Endothelial cell of umbilical vein (primary cell): ENCODE measurements around the gene ASIP. TPM values are rescaled to one million over a fixed set of nuclear protein-coding genes. Genes with fewer than 3 reads are reported as not detected.

Experiments used
- BruUV-seq: library from RNA; stranded (reverse); fragments of 400-500 nt; replicated peaks from 2 replicates; lab custom pipeline; 2021; lab: Mats Ljungman, UMichigan
- CTCF ChIA-PET: fragments of 300-600, 350-600 bp; sonication (Branson Sonifier 250); formaldehyde crosslinking; loops from one replicate; lab custom pipeline; 2021; ENCODE audit warnings: antibody characterized with exemption, inconsistent platforms; lab: Charles Lee
- POLR2A ChIA-PET: fragments of 300-600, 350-600 bp; sonication (Branson Sonifier 250); formaldehyde crosslinking; loops from one replicate; lab custom pipeline; 2021; ENCODE audit warnings: antibody characterized with exemption, inconsistent platforms; lab: Charles Lee
- DNase-seq: peaks from one replicate; pipeline ENCODE4 v3.0.0-alpha.2; 2011; ENCODE audit warnings: low read depth, low spot score
- FAIRE-seq: peaks from 2 replicates; lab custom pipeline; 2011; peaks lifted over from hg19 to GRCh38; lab: Jason Lieb, UNC
- H2AFZ ChIP-seq: 2 replicates; pipeline ENCODE4 v1.6.0; 2012; ENCODE audit warnings: low read depth, low read length, control low read depth, inconsistent platforms
- H3K27ac ChIP-seq: 2 replicates; pipeline ENCODE4 v1.5.1; 2011; ENCODE audit warnings: low read depth, mild to moderate bottlenecking, control low read depth, low read length, moderate library complexity; ENCODE audit not compliant: insufficient read depth
- H3K27me3 ChIP-seq, 2 experiments: 2 replicates each; pipeline versions ENCODE4 v1.6.0 to v1.6.1; 2011; ENCODE audit warnings: low read length in 2 of 2, mixed read lengths in 1 of 2; ENCODE audit not compliant: control insufficient read depth in 2 of 2, insufficient read depth in 2 of 2
- H3K36me3 ChIP-seq, 2 experiments: 2 replicates in 1 of 2; 3 replicates in 1 of 2; pipeline ENCODE4 v1.5.1; 2011; ENCODE audit warnings: low read length in 2 of 2, mild to moderate bottlenecking in 1 of 2, moderate library complexity in 1 of 2; ENCODE audit not compliant: control insufficient read depth in 2 of 2, insufficient read depth in 2 of 2; ENCODE audit errors: extremely low read depth in 1 of 2
- H3K4me1 ChIP-seq: 3 replicates; pipeline ENCODE4 v1.5.1; 2011; ENCODE audit warnings: mild to moderate bottlenecking, low read length; ENCODE audit not compliant: control insufficient read depth, insufficient read depth; ENCODE audit errors: extremely low read depth
- H3K4me2 ChIP-seq: 2 replicates; pipeline ENCODE4 v1.6.1; 2011; ENCODE audit warnings: low read length, control low read depth, mixed read lengths; ENCODE audit not compliant: insufficient read depth
- H3K4me3 ChIP-seq, 3 experiments: fragments of 200-600 bp in 1 of 3; sonication (generic), shearing (Covaris generic) in 1 of 3; replicated peaks in 1 of 3; 2 replicates each; pipeline ENCODE4 v1.5.1; 2011 to 2016; ENCODE audit warnings: control low read depth in 3 of 3, low read length in 3 of 3, mild to moderate bottlenecking in 2 of 3, inconsistent platforms in 1 of 3, low read depth in 1 of 3, moderate library complexity in 1 of 3; ENCODE audit not compliant: insufficient read depth in 1 of 3
- H3K79me2 ChIP-seq: 2 replicates; pipeline ENCODE4 v1.6.0; 2012; ENCODE audit warnings: low read length, inconsistent platforms; ENCODE audit not compliant: control insufficient read depth, insufficient read depth
- H3K9ac ChIP-seq: replicated peaks from 2 replicates; pipeline ENCODE3; 2011; ENCODE audit warnings: low read length, control low read depth; ENCODE audit not compliant: insufficient read depth; ENCODE audit errors: extremely low read depth
- H3K9me1 ChIP-seq: replicated peaks from 3 replicates; pipeline ENCODE4 v1.6.0; 2011; ENCODE audit warnings: mild to moderate bottlenecking, low read length; ENCODE audit not compliant: control insufficient read depth, insufficient read depth; ENCODE audit errors: extremely low read depth
- H3K9me3 ChIP-seq: replicated peaks from 2 replicates; pipeline ENCODE4 v1.5.1; 2012; ENCODE audit warnings: low read length, inconsistent platforms; ENCODE audit not compliant: control insufficient read depth, insufficient read depth
- H4K20me1 ChIP-seq: replicated peaks from 2 replicates; pipeline ENCODE3; 2011; ENCODE audit warnings: mild to moderate bottlenecking, low read length; ENCODE audit not compliant: control insufficient read depth, insufficient read depth; ENCODE audit errors: extremely low read depth
- CTCF ChIP-seq, 2 donors: IDR thresholded peaks; 1 replicate in 1 of 2; 2 replicates in 1 of 2; pipeline ENCODE4 v1.5.1; 2011; ENCODE audit warnings: low read length in 2 of 2, mild to moderate bottlenecking in 2 of 2, moderate library complexity in 2 of 2, control low read depth in 1 of 2, inconsistent platforms in 1 of 2, low read depth in 1 of 2; ENCODE audit not compliant: insufficient read depth in 1 of 2; ENCODE audit errors: extremely low read depth in 1 of 2
- EZH2 ChIP-seq: IDR thresholded peaks from 2 replicates; pipeline ENCODE4 v1.6.1; 2012; ENCODE audit warnings: borderline replicate concordance, low read depth, mild to moderate bottlenecking, moderate library complexity, low read length, inconsistent platforms; ENCODE audit not compliant: severe bottlenecking
- FOS ChIP-seq: IDR thresholded peaks from 2 replicates; pipeline ENCODE4 v1.6.1; 2011; ENCODE audit warnings: mild to moderate bottlenecking, low read length, moderate library complexity, borderline replicate concordance; ENCODE audit not compliant: insufficient read depth
- GATA2 ChIP-seq: IDR thresholded peaks from 2 replicates; pipeline ENCODE4 v1.7.0; 2011; ENCODE audit warnings: low read depth, mild to moderate bottlenecking, moderate library complexity, mixed read lengths, low read length; ENCODE audit not compliant: insufficient read length, insufficient read depth
- JUN ChIP-seq: IDR thresholded peaks from 2 replicates; pipeline ENCODE4 v1.6.1; 2011; ENCODE audit warnings: borderline replicate concordance, low read depth; ENCODE audit not compliant: insufficient read length, insufficient read depth
- MYC ChIP-seq: IDR thresholded peaks from one replicate; pipeline ENCODE4 v1.6.1; 2011; ENCODE audit warnings: mild to moderate bottlenecking, low read depth, low read length
- POLR2A ChIP-seq: IDR thresholded peaks from 2 replicates; pipeline ENCODE4 v1.6.1; 2012; ENCODE audit warnings: low read depth, mild to moderate bottlenecking, control low read depth, low read length
- POLR2AphosphoS5 ChIP-seq: IDR thresholded peaks from 2 replicates; pipeline ENCODE4 v1.6.1; 2012; ENCODE audit warnings: low read depth, mild to moderate bottlenecking, control low read depth, low read length, moderate library complexity; ENCODE audit not compliant: insufficient read depth
- dilution Hi-C: fragments of 300-500 bp; cut with MboI; formaldehyde crosslinking; loops from one replicate; pipeline ENCODE4 v1.15.0; 2019; ENCODE audit warnings: low sequenced_read_pairs; ENCODE audit not compliant: extremely low pct_ligation_motif_present
- intact Hi-C: fragments of 100-400 bp; cut with micrococcal nuclease; formaldehyde crosslinking; loops from one replicate; pipeline ENCODE4 v1.10.0; 2022
- polyA plus RNA-seq, 4 experiments: library from polyadenylated mRNA; depleted of rRNA in 3 of 4; stranded (reverse) in 3 of 4; unstranded in 1 of 4; fragments of >200 nt; gene quantifications; 2 replicates each; pipeline versions ENCODE4 v1.2.1 to v1.2.3, GENCODE V29; 2011 to 2012; ENCODE audit warnings: missing spikeins in 1 of 4
- total RNA-seq: library from RNA; stranded (reverse); gene quantifications from 2 replicates; pipeline ENCODE4 v1.2.3, GENCODE V29; 2021
- TF ChIP-seq, protein P1 (sequence below): IDR thresholded peaks from 2 replicates; pipeline ENCODE4 v1.6.1; 2011; ENCODE audit not compliant: insufficient read depth, insufficient read length

ASIP gene
- total and polyA plus RNA-seq, 2 donors (not counting 3 experiments of a cell fraction or from before 2014, with no cell fraction given) = not detected

DNA sequence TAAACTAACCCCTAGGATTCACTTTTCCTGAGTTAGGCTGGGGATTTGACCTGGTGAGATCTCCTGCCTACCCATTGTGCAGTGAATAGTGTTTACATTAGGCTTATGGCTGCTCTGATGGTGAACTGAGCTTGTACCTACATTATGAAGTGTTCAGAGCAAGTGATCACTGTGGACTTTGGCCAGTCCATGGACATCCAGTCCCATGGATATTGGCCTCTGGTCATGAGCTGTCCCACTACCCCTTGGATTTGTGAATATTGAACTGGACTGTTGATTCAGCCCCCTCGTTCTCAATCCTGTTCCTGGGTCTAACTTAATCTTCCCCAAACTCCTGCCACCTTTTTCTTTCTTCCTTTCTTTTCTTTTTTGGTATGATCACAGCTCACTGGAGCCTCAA is 13.8 kb downstream of the ASIP start:
- dilution Hi-C loops = no loop called here
- BruUV-seq = no TSS peak
- Histone ChIP-seq H4K20me1 (no peaks in the 10 kb centered on the region), H3K4me2 (no peak overlapping the region), H3K79me2 (no peaks in the 10 kb centered on the region), H3K4me3 (no peak overlapping the region), H3K4me1 (no peaks in the 10 kb centered on the region), H3K36me3 (no peaks in the 10 kb centered on the region), H3K9ac (no peak overlapping the region), H3K27me3 (peaks cover 0 to 4% of the 10 kb centered on the region in 2 experiments), H3K9me1 (no peaks in the 10 kb centered on the region), H2AFZ (no peak overlapping the region), H3K9me3 (no peaks in the 10 kb centered on the region), H3K27ac (no peak overlapping the region)
- CTCF ChIA-PET = interaction anchor here (0.8 to 1.6 kb wide), 16 partner anchors 9 to 515 kb away, joined by 3 to 26 read pairs (median 4); partner anchors contain the start of genes ASIP and DYNLRB1
- TF ChIP-seq POLR2AphosphoS5 (no peak), EZH2 (no peak), POLR2A (no peak), CTCF (IDR thresholded peaks at IDR 0.05; ENCODE audit: extremely low read depth in 1 of 2, insufficient read depth in 1 of 2, low read depth in 1 of 2, low read length in 2 of 2) (no peak), MYC (no peak), JUN (no peak), FOS (no peak), GATA2 (no peak)
- TF ChIP-seq, protein P1, sequence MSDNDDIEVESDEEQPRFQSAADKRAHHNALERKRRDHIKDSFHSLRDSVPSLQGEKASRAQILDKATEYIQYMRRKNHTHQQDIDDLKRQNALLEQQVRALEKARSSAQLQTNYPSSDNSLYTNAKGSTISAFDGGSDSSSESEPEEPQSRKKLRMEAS = no peak
- intact Hi-C loops = loop anchor here (1.0 kb wide), 1 partner anchor 65 kb away; no protein-coding TSS in a partner anchor
- DNase-seq (no peak), FAIRE-seq (no peak)
- POLR2A ChIA-PET = no interaction called here
